WERI-Rb-1 (cell line): ENCODE measurements around the gene USP6.
A peak's percentile ranks its signal among the peaks of the same experiment; 100 is the strongest.
"Not testable (repeated sequence)": the region's sequence is repeated elsewhere in the genome, so short reads cannot be mapped to it uniquely, and the experiment has no call there.

Source experiments
- DNase-seq: peaks from one replicate; pipeline ENCODE4 v3.0.0-alpha.2; 2020
- H3K27ac ChIP-seq: fragments of 250-450 bp; sonication (Bioruptor Pico); 2 replicates; pipeline ENCODE4 v1.5.1; 2020; ENCODE audit warnings: mild to moderate bottlenecking, moderate library complexity
- H3K27me3 ChIP-seq: fragments of 250-450 bp; sonication (Bioruptor Pico); 2 replicates; pipeline ENCODE4 v1.5.1; 2021; ENCODE audit warnings: mild to moderate bottlenecking, low read depth, moderate library complexity; ENCODE audit not compliant: insufficient read depth, severe bottlenecking
- H3K36me3 ChIP-seq: fragments of 250-450 bp; sonication (Bioruptor Pico); 2 replicates; pipeline ENCODE4 v1.5.1; 2020; ENCODE audit warnings: mild to moderate bottlenecking, moderate library complexity
- H3K4me3 ChIP-seq: 2 replicates; pipeline ENCODE4 v1.5.1; 2011; ENCODE audit warnings: low read depth, mild to moderate bottlenecking, control low read depth, low read length
- H3K9me3 ChIP-seq: fragments of 250-450 bp; sonication (Bioruptor Pico); 2 replicates; pipeline ENCODE4 v1.5.1; 2021; ENCODE audit warnings: mild to moderate bottlenecking, moderate library complexity; ENCODE audit not compliant: severe bottlenecking
- TF ChIP-seq, protein P1 (sequence below): IDR thresholded peaks from 2 replicates; pipeline ENCODE4 v1.5.1; 2011; ENCODE audit warnings: low read depth, mild to moderate bottlenecking, control low read depth, inconsistent platforms, low read length

USP6 gene

DNA sequence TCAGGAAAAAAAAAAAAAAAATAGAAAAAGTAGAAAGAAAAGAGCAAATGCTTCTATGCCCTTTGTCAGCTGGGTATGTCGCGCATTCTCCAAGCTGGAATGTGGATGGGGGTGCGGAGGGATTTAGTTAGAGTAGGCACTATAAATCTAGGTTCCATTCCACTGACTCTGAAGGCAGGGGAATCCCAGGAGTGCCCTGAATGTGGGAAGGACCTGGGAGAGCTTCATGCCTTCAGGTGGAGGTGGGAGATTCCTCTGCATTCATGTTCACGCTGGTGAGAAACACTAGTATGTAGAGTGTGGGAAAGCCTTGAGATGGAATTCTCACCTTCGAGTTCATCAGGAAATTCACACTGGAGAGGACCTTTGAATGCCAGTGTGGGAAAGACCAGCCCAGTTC is 16.6 kb upstream of the USP6 start:
- no peaks in the 10 kb centered on the region for H3K27me3 ChIP-seq
- H3K36me3 ChIP-seq: peaks cover 8% of the 10 kb centered on the region
- TF ChIP-seq, protein P1, sequence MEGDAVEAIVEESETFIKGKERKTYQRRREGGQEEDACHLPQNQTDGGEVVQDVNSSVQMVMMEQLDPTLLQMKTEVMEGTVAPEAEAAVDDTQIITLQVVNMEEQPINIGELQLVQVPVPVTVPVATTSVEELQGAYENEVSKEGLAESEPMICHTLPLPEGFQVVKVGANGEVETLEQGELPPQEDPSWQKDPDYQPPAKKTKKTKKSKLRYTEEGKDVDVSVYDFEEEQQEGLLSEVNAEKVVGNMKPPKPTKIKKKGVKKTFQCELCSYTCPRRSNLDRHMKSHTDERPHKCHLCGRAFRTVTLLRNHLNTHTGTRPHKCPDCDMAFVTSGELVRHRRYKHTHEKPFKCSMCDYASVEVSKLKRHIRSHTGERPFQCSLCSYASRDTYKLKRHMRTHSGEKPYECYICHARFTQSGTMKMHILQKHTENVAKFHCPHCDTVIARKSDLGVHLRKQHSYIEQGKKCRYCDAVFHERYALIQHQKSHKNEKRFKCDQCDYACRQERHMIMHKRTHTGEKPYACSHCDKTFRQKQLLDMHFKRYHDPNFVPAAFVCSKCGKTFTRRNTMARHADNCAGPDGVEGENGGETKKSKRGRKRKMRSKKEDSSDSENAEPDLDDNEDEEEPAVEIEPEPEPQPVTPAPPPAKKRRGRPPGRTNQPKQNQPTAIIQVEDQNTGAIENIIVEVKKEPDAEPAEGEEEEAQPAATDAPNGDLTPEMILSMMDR: no peak
- no peak overlapping the region for H3K4me3 ChIP-seq
- peaks cover 12% of the 10 kb centered on the region for H3K9me3 ChIP-seq
- H3K27ac ChIP-seq: no peak overlapping the region
- no peak for DNase-seq

DNA sequence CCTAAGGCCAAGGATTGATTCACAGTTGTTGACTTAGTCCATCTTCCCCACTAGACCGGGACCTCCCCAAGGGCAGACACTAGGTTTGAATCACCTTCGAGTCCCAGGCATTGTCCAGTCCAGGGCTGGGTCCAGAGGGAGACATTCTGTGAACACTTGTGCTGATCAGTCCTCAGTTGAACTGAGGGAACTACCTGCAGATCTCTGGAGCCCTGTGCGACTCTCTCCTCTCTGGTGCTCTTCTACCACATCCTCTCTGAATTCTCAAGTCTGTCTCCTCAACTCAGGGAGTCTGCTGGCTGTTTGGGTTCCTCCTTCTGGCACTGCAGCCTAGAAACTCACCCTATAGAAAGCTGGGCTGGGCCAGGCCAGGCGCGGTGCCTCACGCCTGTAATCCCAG is 15.0 kb upstream of the USP6 start:
- Histone ChIP-seq H3K4me3 (no peak overlapping the region), H3K27me3 (no peaks in the 10 kb centered on the region), H3K9me3 (peaks cover 5% of the 10 kb centered on the region), H3K27ac (no peak overlapping the region), H3K36me3 (peaks cover 22% of the 10 kb centered on the region)
- TF ChIP-seq, protein P1: no peak
- DNase-seq: no peak

DNA sequence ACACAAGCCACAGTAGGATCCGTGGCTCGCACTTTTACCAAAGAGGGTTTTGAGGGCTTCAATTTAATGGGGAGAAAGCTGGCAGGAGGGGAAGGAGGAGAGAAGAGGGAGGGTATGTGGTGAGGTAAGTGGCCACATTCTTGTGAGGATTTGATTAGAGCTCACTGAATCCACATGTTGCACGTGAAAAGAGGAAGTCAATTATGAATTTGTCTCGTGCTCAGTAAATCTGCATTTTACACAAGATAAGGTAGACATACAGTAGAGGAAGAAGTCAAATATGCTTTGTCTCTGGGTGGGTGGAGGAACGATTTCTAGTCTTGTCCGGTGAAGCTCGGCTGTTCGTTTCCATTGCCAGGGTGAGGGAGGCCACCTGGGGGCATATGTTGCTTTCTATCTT is 5.0 kb upstream of the USP6 start:
- Histone ChIP-seq H3K36me3 (peaks cover 58% of the 10 kb centered on the region), H3K9me3 (no peaks in the 10 kb centered on the region), H3K27me3 (no peaks in the 10 kb centered on the region), H3K4me3 (peak overlapping the region; percentile 89), H3K27ac (peak overlapping the region; percentile 94)
- TF ChIP-seq, protein P1: 0 out of 2 replicates have a peak, but pooled peaks have one; percentile 0
- no peak for DNase-seq

DNA sequence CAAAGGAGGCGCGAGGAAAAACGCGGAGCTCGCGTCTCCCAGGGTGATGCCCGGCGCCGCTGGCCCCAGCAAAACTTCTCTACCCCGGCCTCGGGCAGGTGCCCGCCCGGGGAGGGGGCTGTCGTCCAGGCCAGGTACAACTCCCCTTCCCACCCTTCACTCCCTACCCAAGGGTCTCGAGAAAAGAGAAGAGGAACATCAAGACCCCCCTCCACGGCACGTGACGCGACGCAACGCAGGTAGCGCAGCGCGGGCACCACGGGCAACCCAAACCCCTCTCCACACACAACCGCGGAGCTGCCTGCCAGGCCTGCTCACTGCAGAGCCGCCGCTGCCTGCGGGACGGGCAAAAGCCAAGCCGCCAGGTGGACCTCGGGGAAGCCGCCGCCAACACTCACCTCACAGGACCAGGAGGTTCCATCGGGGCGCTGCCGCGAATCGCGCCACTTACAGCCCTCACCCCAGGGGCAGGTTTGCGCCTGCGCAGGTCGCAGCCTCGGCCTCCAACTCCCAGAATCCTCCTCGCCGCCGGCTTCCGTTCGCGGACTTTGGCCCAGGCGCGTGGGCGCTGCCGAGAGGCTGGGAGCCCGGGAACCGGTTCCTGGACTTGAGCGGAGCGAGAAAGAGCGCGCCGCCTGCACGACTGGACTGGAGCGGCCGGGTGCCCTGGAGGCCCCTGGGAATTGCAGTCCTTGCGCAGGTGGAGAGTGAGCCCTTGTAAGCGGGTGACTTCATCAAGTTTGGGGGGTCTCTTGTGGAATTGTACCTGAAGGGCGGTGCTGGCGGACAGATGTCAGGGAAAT is 4.2 kb upstream of the USP6 start, which contains the start of gene ZNF232:
ZNF232 (minus strand) TSS at position 477 of the 803 bp plus-strand sequence; CDS start at position 421, 56 bp downstream.
- Histone ChIP-seq H3K4me3 (peak within 1 kb of the TSS; percentile 89), H3K36me3 (peaks cover 51% of the 10 kb centered on the region), H3K27ac (peak within 1 kb of the TSS; percentile 94), H3K9me3 (no peaks in the 10 kb centered on the region), H3K27me3 (no peaks in the 10 kb centered on the region)
- TF ChIP-seq, protein P1: 0 out of 2 replicates have a peak, but pooled peaks have one; percentile 2
- DNase-seq: peak; percentile 97

DNA sequence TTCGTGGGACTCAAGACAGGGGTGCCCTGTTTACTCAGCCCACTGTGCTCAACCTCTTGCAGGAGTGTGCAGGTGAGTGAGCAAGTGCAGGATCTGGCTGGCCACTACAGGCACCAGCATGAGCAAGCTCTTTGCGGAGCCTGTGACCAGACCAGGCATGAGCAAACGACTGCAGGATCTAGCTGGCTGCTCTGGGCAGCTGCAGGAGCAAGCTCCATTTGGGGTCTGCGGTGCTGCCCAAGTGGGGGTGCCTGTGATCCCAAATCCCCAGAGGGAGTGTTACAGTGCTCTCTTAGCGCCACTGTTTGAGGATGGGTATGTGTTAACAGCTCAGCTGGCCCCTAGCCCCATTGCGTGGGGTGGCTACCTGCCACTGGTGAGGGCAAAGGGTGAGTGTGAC is 2.4 kb downstream of the USP6 start:
- H3K27ac ChIP-seq: no peak overlapping the region
- no peak overlapping the region for H3K4me3 ChIP-seq
- H3K36me3 ChIP-seq: peaks cover 5% of the 10 kb centered on the region; the same call in 1 of the 2 replicates
- no peaks in the 10 kb centered on the region for H3K27me3 ChIP-seq
- peaks cover 5% of the 10 kb centered on the region for H3K9me3 ChIP-seq
- DNase-seq: no peak
- TF ChIP-seq, protein P1: no peak

DNA sequence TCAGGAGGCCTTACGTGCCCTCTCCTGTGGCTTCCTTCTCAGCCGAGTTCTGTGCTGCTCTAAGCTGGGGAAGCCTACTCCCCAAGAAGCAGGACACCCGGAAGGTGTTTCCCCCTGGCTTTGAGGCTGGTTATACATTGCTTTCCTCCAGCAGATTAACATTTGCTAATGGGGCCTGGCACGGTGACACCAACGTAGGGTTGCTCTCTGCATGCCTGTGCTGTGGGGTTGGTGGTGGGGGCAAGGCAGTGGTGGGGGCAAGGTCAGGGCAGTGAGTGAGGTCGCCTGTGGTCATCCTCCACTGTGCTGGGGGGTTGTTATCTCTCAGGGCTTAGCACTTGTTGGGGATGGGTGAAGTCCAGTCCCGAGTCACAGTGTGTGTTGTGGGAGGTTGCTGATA is 4.2 kb downstream of the USP6 start:
- peaks cover 5% of the 10 kb centered on the region for H3K9me3 ChIP-seq
- no peak for DNase-seq
- TF ChIP-seq, protein P1: no peak
- H3K27ac ChIP-seq: no peak overlapping the region
- H3K36me3 ChIP-seq: no peaks in the 10 kb centered on the region
- H3K4me3 ChIP-seq: no peak overlapping the region
- no peaks in the 10 kb centered on the region for H3K27me3 ChIP-seq

DNA sequence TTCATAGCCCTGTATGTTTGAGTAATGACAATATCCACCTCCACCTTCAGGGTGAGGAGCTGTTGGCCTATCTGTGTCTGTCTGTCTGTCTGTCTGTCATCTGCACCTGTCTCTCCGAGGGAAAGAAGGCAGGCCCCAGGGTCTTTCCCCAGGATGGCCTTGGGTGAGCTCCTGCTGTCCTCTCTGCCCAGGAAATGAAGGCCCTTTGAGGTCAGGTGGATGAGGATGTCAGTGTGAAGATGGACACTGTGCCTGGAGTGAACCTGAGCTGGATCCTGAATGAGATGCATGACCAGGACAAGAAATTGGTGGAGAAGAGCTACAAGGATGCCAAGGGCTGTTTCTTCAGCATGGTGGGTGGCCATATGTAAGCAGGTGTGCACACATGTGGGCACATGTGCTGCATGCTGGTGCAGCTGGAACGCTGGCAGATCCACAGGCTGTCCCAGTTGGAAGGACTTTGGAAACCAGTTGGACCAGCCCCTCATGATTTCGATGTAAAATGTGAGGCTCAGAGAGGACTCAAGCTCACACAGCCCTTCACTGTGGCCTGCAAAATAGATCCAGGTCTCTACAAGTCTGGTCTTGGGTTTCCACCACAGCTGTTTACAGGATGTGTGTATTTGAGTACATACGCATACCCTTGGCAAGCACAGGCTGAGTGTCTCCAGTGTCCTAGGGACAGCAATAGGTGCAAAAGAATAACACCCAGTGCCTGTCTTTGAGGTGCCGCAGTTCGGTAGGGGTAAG is 4.8 kb downstream of the USP6 start:
- not testable (repeated sequence) for H3K27ac ChIP-seq, H3K4me3 ChIP-seq, H3K36me3 ChIP-seq, H3K27me3 ChIP-seq, H3K9me3 ChIP-seq
- peak; percentile 1 for DNase-seq
